Germinal center (tissue), 1 donor: Measurements from ENCODE around the gene TUBB4B.
"Not testable (repeated sequence)": the region's sequence is repeated elsewhere in the genome, so short reads cannot be mapped to it uniquely, and the experiment has no call there.

Source experiments
- DNase-seq: peaks from one replicate; pipeline ENCODE4 v3.0.0; 2012; ENCODE audit warnings: mixed read lengths, low spot score

TUBB4B gene

GRCh38 chr9:137252555-137253506 is 11.7 kb downstream of the TUBB4B start:
- no peak for DNase-seq

GRCh38 chr9:137253717-137254623 is 12.9 kb downstream of the TUBB4B start:
- no peak for DNase-seq

GRCh38 chr9:137254624-137255447 is 13.7 kb downstream of the TUBB4B start, which contains the start of gene NELFB:
Gene NELFB, plus strand, starts transcription at chr9:137255327.
- peak; percentile 98 for DNase-seq

- DNase-seq = peak; percentile 41
Observed at GRCh38 chr9:137255448-137256114, 14.5 kb downstream of the TUBB4B start.

- no peak for DNase-seq
Observed at GRCh38 chr9:137256362-137256761, 15.3 kb downstream of the TUBB4B start.

GRCh38 chr9:137256856-137257255 is 15.8 kb downstream of the TUBB4B start:
- DNase-seq = no peak

GRCh38 chr9:137262173-137262908 is 21.3 kb downstream of the TUBB4B start:
- not testable (repeated sequence) for DNase-seq

- no peak for DNase-seq
Observed at GRCh38 chr9:137262909-137263285, 21.8 kb downstream of the TUBB4B start.

- DNase-seq = no peak
Observed at GRCh38 chr9:137263506-137263905, 22.4 kb downstream of the TUBB4B start.

GRCh38 chr9:137264067-137264466 is 23.0 kb downstream of the TUBB4B start:
- DNase-seq = no peak

GRCh38 chr9:137265496-137266161 is 24.5 kb downstream of the TUBB4B start:
- no peak for DNase-seq

GRCh38 chr9:137266162-137266527 is 25.1 kb downstream of the TUBB4B start:
- DNase-seq = no peak

- DNase-seq = no peak
Observed at GRCh38 chr9:137266585-137267453, 25.7 kb downstream of the TUBB4B start.

- DNase-seq = peak; percentile 78
Observed at GRCh38 chr9:137267933-137268355, 26.9 kb downstream of the TUBB4B start.

- DNase-seq = no peak
Observed at GRCh38 chr9:137268538-137269201, 27.6 kb downstream of the TUBB4B start.

- DNase-seq = peak; percentile 83
Observed at GRCh38 chr9:137269231-137269772, 28.2 kb downstream of the TUBB4B start.

GRCh38 chr9:137270929-137271695 is 30.0 kb downstream of the TUBB4B start:
- DNase-seq = no peak
